ENCODE data around the gene HDDC2.

HDDC2 gene

GRCh38 chr6:125339653-125340052, 37.9 kb upstream of the HDDC2 start:
- DNase-seq (ENCODE audit: low read depth) = no peak
- TF ChIP-seq CTCF (conservative IDR thresholded peaks at IDR 0.05; ENCODE audit: low read depth, low read length) = no peak
- H3K4me3 ChIP-seq (ENCODE audit: low read length) = no peak overlapping the region

GRCh38 chr6:125338381-125338780, 36.6 kb upstream of the HDDC2 start:
- TF ChIP-seq CTCF (conservative IDR thresholded peaks at IDR 0.05; ENCODE audit: low read depth, low read length) = no peak
- DNase-seq (ENCODE audit: low read depth) = no peak
- H3K4me3 ChIP-seq (ENCODE audit: low read length) = no peak overlapping the region

- H3K4me3 ChIP-seq (ENCODE audit: low read length) = no peak overlapping the region
- TF ChIP-seq CTCF (conservative IDR thresholded peaks at IDR 0.05; ENCODE audit: low read depth, low read length) = no peak
- DNase-seq (ENCODE audit: low read depth) = no peak
Observed at GRCh38 chr6:125337706-125338105, 35.9 kb upstream of the HDDC2 start.

- no peak overlapping the region for H3K4me3 ChIP-seq (ENCODE audit: low read length)
- no peak for DNase-seq (ENCODE audit: low read depth)
- TF ChIP-seq CTCF (conservative IDR thresholded peaks at IDR 0.05; ENCODE audit: low read depth, low read length) = no peak
Observed at GRCh38 chr6:125332664-125333063, 30.9 kb upstream of the HDDC2 start.

- H3K4me3 ChIP-seq (ENCODE audit: low read length) = no peak overlapping the region
- DNase-seq (ENCODE audit: low read depth) = no peak
- TF ChIP-seq CTCF (conservative IDR thresholded peaks at IDR 0.05; ENCODE audit: low read depth, low read length) = no peak
Observed at GRCh38 chr6:125325586-125325985, 23.8 kb upstream of the HDDC2 start.

GRCh38 chr6:125323376-125323775, 21.6 kb upstream of the HDDC2 start:
- no peak for DNase-seq (ENCODE audit: low read depth)

GRCh38 chr6:125316621-125317020, 14.9 kb upstream of the HDDC2 start:
- DNase-seq (ENCODE audit: low read depth) = no peak
- TF ChIP-seq CTCF (conservative IDR thresholded peaks at IDR 0.05; ENCODE audit: low read depth, low read length) = no peak
- H3K4me3 ChIP-seq (ENCODE audit: low read length) = no peak overlapping the region

More at GRCh38 chr6:125323376-125323775, 21.6 kb upstream of the HDDC2 start:
- no peak for TF ChIP-seq CTCF (conservative IDR thresholded peaks at IDR 0.05; ENCODE audit: low read depth, low read length)
- H3K4me3 ChIP-seq (ENCODE audit: low read length) = no peak overlapping the region
